HG03159 (cell line): ENCODE results near the gene NISCH.

Experiments used
- ATAC-seq: cut with Tn5 transposase; IDR thresholded peaks from one replicate; pipeline ENCODE4 v1.9.1; 2021; ENCODE audit warnings: mild to moderate bottlenecking, moderate library complexity; ENCODE audit not compliant: unreplicated experiment

The NISCH gene

DNA sequence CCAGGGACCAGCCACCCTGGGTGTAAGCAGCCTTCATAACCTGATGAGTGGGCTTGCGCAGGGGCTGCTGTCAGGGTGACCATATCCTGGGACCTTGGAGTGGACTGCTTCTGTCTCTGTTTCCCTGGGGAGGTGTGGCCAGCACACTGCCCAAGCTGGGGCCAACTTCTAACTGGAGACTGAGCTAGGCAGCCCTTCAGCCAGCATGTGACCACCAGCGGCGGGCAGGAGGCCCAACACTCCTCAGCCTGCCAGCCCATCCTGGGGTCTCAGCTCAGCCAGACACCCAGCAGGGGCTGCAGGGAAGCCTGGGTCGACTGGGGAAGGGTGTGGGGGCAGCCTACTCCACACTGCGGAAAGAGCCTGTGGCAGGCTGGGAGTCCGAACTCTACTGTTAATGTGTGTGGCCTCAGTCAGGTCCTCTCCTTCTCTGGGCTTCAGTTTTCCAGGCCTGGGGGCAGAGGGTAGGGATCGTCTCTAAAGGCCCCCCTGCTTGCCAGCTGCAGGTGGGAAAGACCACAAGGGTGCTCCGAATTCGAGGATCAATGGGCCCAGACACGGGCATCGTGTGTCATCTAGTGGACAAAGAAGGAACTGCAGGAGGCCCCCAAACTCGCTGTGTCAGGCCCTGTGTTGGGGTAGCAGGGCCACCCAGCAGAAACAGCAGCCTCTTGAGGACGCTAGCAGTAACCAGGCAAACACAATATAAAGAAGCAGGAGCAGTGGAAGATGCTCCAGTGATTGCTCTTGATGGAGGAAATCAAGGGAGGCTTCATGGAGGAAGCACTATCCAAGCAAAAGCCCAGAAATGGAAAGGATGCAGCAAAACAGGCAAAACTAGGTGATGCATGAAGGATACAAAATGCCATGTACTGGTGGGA is 8.5 kb upstream of the NISCH start:
- ATAC-seq, result no peak

- no peak for ATAC-seq
Measured at GRCh38 chr3:52447512-52448355, 7.7 kb upstream of the NISCH start.

GRCh38 chr3:52450489-52451236 is 4.7 kb upstream of the NISCH start:
- ATAC-seq, result no peak

DNA sequence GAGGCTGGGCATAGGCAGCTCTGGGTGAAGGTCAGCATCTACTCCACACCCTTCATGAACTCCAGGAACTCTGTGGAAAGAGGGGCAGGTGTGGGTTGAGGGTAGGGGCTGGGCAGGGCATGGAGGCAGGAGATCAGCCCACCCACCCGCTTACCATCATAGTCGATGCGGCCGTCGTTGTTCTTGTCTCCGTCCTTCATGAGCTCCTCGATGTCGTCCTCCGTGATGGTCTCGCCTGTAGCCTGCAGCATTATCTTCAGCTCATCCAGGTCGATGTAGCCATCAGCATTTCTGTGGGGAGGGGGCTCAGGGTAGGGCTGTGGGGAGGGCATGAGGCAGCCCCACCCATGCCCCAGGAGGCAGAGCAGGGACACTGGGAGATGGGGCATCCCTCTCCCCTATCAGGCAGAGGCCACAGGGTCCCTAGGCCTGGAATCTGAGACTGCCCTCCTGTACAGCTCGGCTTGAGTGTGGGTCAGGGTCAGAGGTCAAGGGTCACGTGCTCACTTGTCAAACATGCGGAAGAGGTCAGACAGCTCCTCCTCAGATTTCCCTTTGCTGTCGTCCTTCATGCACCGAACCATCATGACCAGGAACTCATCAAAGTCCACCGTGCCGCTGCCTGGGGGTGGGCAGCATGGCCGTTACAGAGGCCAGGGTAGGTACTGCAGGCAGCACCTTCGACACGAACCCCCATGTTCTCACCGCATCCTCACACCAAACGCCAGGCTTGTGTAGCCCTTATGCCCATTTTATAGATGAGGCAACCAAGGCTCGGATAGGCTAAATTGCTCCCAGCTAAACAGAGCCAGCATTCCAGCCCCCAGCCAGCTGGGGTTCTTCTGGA is 3.9 kb upstream of the NISCH start:
- ATAC-seq, result no peak

- no peak for ATAC-seq
Measured at GRCh38 chr3:52452126-52452525, 3.3 kb upstream of the NISCH start.

GRCh38 chr3:52452570-52453221 is 2.7 kb upstream of the NISCH start:
- ATAC-seq, result no peak

DNA sequence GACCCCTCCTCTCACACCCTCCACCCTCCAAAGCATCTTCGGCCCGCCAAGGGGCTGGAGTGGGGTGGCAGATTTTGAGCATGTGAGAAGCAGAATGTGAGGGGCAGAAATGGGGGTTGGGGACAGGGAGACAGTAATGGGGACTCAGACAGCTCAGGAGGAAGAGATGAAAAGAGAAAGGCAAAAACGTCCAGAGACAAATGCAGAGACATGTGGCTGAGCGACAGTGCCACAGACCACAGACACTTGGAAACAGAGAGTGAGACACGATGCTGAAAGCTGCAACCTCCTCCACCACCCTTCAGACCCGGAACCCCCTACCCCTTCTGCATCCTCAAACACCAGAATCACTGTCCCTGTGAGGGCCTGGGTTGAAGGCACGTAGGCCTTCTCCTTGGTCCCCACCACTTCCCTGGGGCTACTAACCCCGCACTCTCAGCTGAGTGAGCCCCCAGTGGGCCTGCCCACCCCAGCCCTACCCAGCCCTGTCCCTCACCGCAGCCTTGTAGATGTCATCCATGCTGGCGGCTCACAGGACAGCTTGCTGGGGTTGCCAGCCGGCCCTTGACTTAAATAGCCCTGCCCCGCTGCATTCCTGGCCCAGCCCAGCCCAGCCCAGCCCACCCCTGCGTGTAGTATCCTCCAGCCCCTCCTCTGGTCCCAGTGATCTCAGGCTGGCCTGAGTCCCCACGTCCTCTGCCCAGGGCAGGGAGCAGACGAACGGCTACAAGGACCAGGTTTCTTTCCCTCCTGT is 1.7 kb upstream of the NISCH start, which contains the start of gene TNNC1:
Gene TNNC1, minus strand, starts transcription at position 546 of the 754 bp plus-strand sequence. Its CDS starts 26 bp downstream, at position 520.
- no peak for ATAC-seq

GRCh38 chr3:52454250-52454937 is 1.0 kb upstream of the NISCH start:
- ATAC-seq, result no peak

DNA sequence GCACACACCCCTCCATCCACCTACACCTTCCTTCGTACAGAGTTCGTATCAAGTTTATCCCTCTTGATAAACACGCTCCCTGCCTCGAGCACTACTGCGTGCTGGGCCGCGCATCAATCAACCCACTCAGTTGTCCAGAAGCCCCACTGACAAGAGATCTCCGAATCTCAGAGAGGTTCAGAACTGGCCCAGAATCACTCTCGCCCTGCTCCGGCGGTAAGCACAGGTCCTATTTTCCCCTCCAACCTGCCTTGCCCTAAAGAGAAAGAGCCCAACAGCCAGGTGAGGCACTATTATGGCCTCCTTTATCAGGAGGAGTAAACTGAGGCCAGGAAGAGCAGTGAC is 494 bp upstream of the NISCH start:
- no peak for ATAC-seq

DNA sequence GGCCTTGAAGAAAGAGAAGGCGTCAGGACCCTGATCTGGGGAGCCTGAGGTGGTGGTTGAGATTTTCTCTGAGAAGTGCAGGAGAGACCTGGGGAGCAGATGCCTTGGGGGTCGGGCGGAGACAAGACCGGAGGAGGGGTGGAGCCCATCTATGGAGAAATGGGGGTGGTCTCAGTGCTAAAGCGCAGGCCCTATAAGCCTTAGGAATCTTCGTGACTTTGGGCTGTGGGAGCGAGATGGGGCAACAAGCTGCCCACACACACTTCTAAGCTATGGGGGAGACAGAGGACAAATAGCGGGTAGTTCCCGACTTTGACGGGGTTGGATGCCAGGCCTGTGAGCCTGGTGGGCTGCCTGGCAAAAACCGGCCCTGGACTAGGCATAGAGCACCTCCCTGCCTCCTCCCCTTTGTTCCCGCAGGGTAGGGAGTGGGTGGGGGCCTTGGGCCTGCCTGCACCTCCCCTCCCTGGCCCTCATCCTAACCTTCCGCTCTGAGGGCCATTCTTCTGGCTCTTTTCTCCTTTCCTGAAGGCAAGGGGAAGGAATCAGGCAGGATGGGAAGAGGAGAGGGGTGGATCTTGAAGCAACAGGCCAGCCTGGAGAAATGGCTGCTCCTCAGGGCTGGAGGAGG is 880 bp downstream of the NISCH start:
- ATAC-seq, result no peak

DNA sequence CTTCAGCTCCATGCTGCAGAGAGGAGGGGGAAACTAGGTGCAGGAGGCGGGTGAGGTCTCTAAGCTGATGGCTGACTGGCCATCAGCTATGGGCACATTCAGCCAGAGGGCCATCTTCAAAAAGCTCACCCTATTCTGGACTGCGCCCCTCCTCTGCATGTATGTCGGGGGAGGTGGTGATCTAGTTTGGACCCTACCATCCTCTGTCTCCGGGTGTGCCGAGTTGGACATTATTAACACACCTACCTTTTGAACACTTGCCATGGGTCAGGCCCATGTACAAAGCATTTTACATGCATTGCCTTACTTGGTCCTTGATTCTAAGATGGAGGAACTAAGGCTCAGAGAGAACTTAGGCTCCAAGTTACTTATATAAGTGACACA is 1.4 kb downstream of the NISCH start:
- ATAC-seq, result no peak

DNA sequence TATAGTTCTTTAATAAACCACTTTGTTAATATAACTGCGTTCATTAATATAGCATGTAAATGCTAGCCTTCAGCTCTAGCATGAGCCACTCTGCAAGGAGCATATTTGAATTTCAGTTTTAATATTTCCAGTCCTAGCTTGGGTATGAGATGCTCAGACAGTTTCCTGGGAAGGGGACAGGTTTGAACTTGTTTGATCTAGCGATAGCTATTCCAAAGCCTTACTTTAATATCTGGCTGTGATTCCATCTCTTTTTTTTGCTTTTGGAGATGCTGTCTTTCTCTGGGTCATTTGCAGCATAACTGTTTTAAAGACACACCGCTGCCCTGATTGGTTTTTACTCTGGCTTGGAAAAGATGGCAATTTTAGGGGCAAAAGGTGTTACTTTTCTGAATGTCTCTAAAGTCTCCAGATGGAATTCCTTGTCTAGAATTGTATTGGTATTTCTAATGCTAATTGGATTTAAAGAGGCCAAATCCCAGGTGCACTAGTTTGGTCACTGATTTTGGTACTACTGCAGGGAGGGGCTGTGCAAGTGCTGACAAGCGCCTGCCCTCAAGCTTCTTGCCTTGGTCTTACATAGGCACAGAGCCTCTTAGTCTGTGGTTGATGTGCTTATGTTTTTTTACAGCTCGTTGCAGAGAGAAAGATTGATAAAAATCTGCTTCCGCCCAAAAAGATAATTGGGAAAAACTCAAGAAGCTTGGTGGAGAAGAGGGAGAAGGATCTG is 2.8 kb downstream of the NISCH start:
- ATAC-seq, result no peak

- ATAC-seq, result no peak
Measured at GRCh38 chr3:52458770-52459545, 3.6 kb downstream of the NISCH start.

- ATAC-seq, result no peak
Measured at GRCh38 chr3:52461874-52462273, 6.5 kb downstream of the NISCH start.

- ATAC-seq, result no peak
Measured at GRCh38 chr3:52463416-52463815, 8.0 kb downstream of the NISCH start.

DNA sequence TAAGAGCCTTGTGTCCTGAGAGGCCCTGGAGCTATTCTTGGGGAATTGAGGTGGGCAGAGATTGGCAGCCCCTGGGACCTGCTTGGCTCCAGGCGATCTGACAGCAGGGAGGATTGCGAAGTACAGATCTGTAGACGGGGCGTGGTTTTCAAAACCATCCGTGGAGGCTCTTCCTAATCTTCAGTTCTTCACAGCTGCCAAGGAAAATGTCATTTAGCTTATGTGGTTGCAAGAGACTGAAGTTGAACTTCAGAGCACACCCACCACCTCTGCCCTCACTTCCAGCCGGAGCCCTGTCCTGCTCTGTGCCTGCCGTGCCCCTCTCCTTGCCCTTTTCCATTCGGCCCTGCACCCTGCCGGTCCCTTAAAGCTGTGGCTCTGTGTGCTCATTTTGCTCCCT is 12.9 kb downstream of the NISCH start:
- ATAC-seq, result no peak

- ATAC-seq, result no peak
Measured at GRCh38 chr3:52469001-52469400, 13.6 kb downstream of the NISCH start.
